ENCODE measurements around the gene ADAM19. TPM values are rescaled to one million over a fixed set of nuclear protein-coding genes. Genes with fewer than 3 reads are reported as not detected.
A peak's percentile ranks its signal among the peaks of the same experiment; 100 is the strongest.

ADAM19 gene
- total and polyA plus RNA-seq, 7 experiments from 2014 or later, result 0.10 to 410 (median 0.86) TPM

DNA sequence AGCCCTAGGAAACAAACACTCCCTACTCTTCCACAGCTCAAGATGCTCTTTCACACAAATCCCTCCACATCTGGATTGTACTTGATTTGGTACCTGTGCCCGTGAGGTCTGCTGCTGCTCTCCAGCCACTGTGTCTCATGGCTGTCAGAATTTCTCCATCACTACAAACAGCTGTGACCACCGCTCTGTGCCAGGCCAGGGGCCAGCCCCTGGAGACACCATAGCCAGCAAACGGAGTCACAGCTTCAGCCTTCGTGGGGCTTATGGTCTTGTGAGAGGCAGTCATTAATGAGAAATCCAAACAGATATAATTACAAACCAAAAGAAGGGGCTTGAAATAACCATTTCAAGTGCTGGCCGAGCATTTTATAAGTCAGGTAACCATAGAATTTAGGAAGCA lies 43.6 kb downstream of the ADAM19 start:
- H3K4me1 Mint-ChIP-seq, result peaks cover 0 to 93% (median 0%) of the 10 kb centered on the region in 7 donors
- H3K27ac Mint-ChIP-seq, result peak overlapping the region in 2 of 9 donors; percentile 38 to 65
- H3K36me3 ChIP-seq (ENCODE audit: control insufficient read depth in 2 of 3, insufficient read depth in 3 of 3, low read length in 3 of 3), result no peaks in the 10 kb centered on the region
- ATAC-seq (no peak), DNase-seq (no peak)
- no peak overlapping the region for H3K4me3 ChIP-seq (ENCODE audit: low read length)
- H3K27me3 Mint-ChIP-seq, result no peaks in the 10 kb centered on the region
- no peak overlapping the region for H3K27ac ChIP-seq (ENCODE audit: low read depth, low read length)
- no peak overlapping the region for H3K4me3 Mint-ChIP-seq
- CTCF ChIA-PET, result no interaction called here
- H3K4me1 ChIP-seq (ENCODE audit: control insufficient read depth in 2 of 2, insufficient read depth in 2 of 2, low read length in 2 of 2), result peaks cover 0 to 3% of the 10 kb centered on the region in 2 donors
- H3K9me3 ChIP-seq (ENCODE audit: control insufficient read depth in 2 of 3, low read length in 3 of 3), result no peaks in the 10 kb centered on the region
- intact Hi-C loops (cut with micrococcal nuclease), result no loop called here
- H3K36me3 Mint-ChIP-seq, result peaks cover 0 to 81% (median 0%) of the 10 kb centered on the region in 5 donors
- POLR2A ChIA-PET, result no interaction called here
- no peaks in the 10 kb centered on the region for H3K27me3 ChIP-seq (ENCODE audit: control insufficient read depth in 2 of 2, insufficient read depth in 2 of 2, low read length in 2 of 2)
- H3K9me3 Mint-ChIP-seq, result no peaks in the 10 kb centered on the region

DNA sequence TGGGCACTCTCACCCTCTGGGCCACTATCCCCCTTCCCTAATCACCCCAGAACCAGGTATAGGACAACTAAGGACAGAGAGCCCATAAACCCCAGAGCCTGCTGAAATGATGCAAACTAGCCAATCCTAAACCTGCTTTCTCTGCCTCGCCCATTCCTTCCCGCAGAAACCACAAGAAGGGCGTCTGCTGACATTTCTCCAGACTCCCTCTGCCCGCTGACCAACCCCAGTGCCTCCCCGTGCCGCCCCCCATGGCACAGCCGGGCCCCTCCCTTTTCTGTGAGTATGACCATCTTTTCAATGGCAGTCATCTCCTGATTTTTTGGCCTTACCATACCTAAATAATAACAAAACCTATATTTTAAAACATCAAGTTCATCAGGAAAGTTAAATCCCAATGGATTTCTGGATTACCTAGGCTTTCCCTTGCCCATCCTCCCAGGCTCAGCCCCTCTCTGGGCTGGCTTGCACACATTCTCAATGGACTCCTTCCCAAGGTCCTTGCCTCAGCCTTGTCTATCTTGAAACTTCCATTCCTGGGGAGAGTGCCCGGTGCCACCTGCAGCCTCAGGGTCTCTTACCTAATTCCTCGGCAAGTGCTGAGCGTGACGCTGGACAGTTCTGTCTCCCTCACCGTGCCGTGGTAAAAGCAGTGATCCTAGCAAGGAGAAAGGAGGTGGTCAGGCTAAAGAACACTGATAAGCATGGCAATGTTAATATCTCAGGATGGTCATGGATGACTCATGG lies 45.2 kb downstream of the ADAM19 start:
- ATAC-seq (no peak), DNase-seq (no peak)
- no peaks in the 10 kb centered on the region for H3K4me1 ChIP-seq (ENCODE audit: control insufficient read depth in 2 of 2, insufficient read depth in 2 of 2, low read length in 2 of 2)
- no peaks in the 10 kb centered on the region for H3K9me3 ChIP-seq (ENCODE audit: control insufficient read depth in 2 of 3, low read length in 3 of 3)
- POLR2A ChIA-PET, result no interaction called here
- Mint-ChIP-seq H3K27me3 (no peaks in the 10 kb centered on the region), H3K9me3 (no peaks in the 10 kb centered on the region), H3K4me1 (peaks cover 0 to 91% (median 0%) of the 10 kb centered on the region in 7 donors), H3K27ac (peak overlapping the region in 1 of 9 donors; percentile 60), H3K36me3 (peaks cover 0 to 75% (median 0%) of the 10 kb centered on the region in 5 donors), H3K4me3 (no peak overlapping the region)
- intact Hi-C loops (cut with micrococcal nuclease), result no loop called here
- no peak overlapping the region for H3K27ac ChIP-seq (ENCODE audit: low read depth, low read length)
- no peaks in the 10 kb centered on the region for H3K36me3 ChIP-seq (ENCODE audit: control insufficient read depth in 2 of 3, insufficient read depth in 3 of 3, low read length in 3 of 3)
- no peak overlapping the region for H3K4me3 ChIP-seq (ENCODE audit: low read length)
- H3K27me3 ChIP-seq (ENCODE audit: control insufficient read depth in 2 of 2, insufficient read depth in 2 of 2, low read length in 2 of 2), result no peaks in the 10 kb centered on the region
- CTCF ChIA-PET, result no interaction called here

DNA sequence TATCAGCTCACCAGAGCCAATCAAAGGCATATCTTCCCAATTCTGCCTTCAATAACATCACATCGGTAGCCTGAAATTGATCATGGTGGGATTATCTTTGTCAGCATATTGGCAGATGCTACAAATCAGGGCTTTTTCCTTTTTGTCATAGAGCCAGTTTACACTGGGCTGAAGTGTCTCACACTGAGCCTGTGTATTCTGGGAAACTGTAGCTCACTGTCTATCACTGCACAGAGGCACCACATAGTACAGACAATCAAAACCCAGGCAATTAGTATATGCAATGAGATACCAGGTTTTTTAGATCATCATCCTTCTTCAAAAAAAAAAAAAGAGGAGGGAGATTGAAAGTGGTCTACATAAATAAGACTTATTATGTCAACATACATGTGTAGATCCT lies 46.6 kb downstream of the ADAM19 start:
- DNase-seq, result no peak
- H3K36me3 ChIP-seq (ENCODE audit: control insufficient read depth in 2 of 3, insufficient read depth in 3 of 3, low read length in 3 of 3), result no peaks in the 10 kb centered on the region
- H3K27ac ChIP-seq (ENCODE audit: low read depth, low read length), result no peak overlapping the region
- H3K9me3 ChIP-seq (ENCODE audit: control insufficient read depth in 2 of 3, low read length in 3 of 3), result no peaks in the 10 kb centered on the region
- Mint-ChIP-seq H3K4me1 (peaks cover 0 to 88% (median 0%) of the 10 kb centered on the region in 7 donors), H3K9me3 (no peaks in the 10 kb centered on the region), H3K4me3 (no peak overlapping the region), H3K27me3 (no peaks in the 10 kb centered on the region), H3K27ac (peak overlapping the region in 1 of 9 donors; percentile 34), H3K36me3 (peaks cover 0 to 68% (median 0%) of the 10 kb centered on the region in 5 donors)
- ChIA-PET POLR2A (no interaction called here), CTCF (no interaction called here)
- H3K27me3 ChIP-seq (ENCODE audit: control insufficient read depth in 2 of 2, insufficient read depth in 2 of 2, low read length in 2 of 2), result no peaks in the 10 kb centered on the region
- intact Hi-C loops (cut with micrococcal nuclease), result no loop called here
- ATAC-seq, result no peak
- no peaks in the 10 kb centered on the region for H3K4me1 ChIP-seq (ENCODE audit: control insufficient read depth in 2 of 2, insufficient read depth in 2 of 2, low read length in 2 of 2)
- no peak overlapping the region for H3K4me3 ChIP-seq (ENCODE audit: low read length)

DNA sequence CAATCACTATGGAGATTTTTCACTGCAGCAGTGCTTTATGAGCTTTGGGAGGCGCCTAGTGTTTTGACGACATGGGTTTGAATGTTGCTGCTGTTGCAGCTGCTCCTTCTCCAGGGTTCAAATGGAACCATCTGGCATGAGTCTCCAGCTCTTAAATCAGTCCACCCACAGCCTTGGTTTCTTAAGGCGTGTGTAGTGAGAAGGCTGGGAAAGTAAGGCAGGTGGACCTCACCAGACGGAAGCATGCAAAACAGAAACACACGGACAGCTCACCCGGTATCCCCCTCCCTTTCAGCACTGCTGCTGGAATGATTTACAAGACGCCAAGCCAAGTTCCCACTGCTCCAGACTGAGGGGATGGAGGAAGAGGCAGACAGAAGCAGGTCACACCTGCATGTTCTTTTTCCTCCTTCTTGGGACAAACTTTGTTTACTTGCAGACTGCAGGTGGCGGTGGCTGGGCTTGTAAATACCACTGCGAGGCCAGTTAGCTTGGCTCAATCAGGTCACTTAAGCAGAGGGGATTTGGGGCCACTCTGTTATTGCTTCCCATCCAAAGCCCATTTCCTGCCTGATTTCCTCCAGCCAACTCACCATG lies 47.4 kb downstream of the ADAM19 start:
- no peaks in the 10 kb centered on the region for H3K9me3 Mint-ChIP-seq
- no peaks in the 10 kb centered on the region for H3K36me3 ChIP-seq (ENCODE audit: control insufficient read depth in 2 of 3, insufficient read depth in 3 of 3, low read length in 3 of 3)
- CTCF ChIA-PET, result no interaction called here
- no peaks in the 10 kb centered on the region for H3K27me3 ChIP-seq (ENCODE audit: control insufficient read depth in 2 of 2, insufficient read depth in 2 of 2, low read length in 2 of 2)
- H3K27ac ChIP-seq (ENCODE audit: low read depth, low read length), result no peak overlapping the region
- H3K4me3 Mint-ChIP-seq, result no peak overlapping the region
- no peaks in the 10 kb centered on the region for H3K9me3 ChIP-seq (ENCODE audit: control insufficient read depth in 2 of 3, low read length in 3 of 3)
- ATAC-seq (no peak), DNase-seq (no peak)
- H3K4me3 ChIP-seq (ENCODE audit: low read length), result no peak overlapping the region
- H3K4me1 Mint-ChIP-seq, result peaks cover 0 to 92% (median 0%) of the 10 kb centered on the region in 7 donors
- POLR2A ChIA-PET, result no interaction called here
- peak overlapping the region in 1 of 9 donors; percentile 65 for H3K27ac Mint-ChIP-seq
- no peaks in the 10 kb centered on the region for H3K4me1 ChIP-seq (ENCODE audit: control insufficient read depth in 2 of 2, insufficient read depth in 2 of 2, low read length in 2 of 2)
- no peaks in the 10 kb centered on the region for H3K27me3 Mint-ChIP-seq
- intact Hi-C loops (cut with micrococcal nuclease), result no loop called here
- H3K36me3 Mint-ChIP-seq, result peaks cover 0 to 75% (median 0%) of the 10 kb centered on the region in 5 donors

DNA sequence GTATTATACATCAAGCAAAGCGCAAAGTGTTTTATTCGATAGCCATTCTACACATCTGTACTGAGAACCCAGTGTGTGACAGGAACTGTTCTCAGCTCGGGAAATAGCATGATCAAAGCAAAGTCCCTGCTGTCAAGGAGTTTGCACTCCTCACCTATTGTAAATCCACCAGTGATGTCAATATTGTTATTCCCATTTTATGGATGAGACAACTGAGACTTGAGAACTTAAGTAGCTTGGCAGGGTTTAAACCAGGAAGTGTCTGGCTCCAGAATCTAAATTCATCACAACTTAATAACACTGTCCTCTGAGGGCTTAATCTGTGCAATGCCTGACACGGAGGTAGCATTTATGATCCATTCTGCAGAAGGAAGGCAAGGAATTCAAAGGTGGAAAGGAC lies 50.7 kb downstream of the ADAM19 start:
- Mint-ChIP-seq H3K27me3 (no peaks in the 10 kb centered on the region), H3K36me3 (peaks cover 0 to 63% (median 0%) of the 10 kb centered on the region in 5 donors), H3K4me1 (peaks cover 0 to 84% (median 0%) of the 10 kb centered on the region in 7 donors)

DNA sequence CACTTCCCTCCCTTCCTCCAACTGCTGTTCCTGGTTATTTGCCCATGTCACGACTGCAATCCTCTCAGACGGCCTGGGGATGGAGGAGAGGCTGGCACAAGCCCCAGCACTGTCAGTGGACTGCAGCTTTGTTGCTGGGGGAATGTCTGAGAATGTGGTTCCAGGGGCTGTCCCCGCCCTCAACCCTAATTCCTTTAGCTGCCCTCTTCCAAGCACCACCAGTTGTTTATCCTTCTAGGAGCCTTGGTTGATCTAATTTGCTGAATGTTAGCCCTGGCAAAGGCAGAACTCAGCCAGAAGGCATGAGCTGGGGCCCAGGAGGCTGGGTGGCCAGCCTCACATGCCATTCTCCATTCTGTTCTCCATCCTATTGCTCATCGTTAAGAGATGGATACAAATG lies 51.6 kb downstream of the ADAM19 start:
- H3K9me3 ChIP-seq (ENCODE audit: control insufficient read depth in 2 of 3, low read length in 3 of 3), result no peaks in the 10 kb centered on the region
- Mint-ChIP-seq H3K9me3 (no peaks in the 10 kb centered on the region), H3K36me3 (peaks cover 0 to 55% (median 0%) of the 10 kb centered on the region in 5 donors), H3K4me1 (peaks cover 0 to 79% (median 0%) of the 10 kb centered on the region in 7 donors), H3K4me3 (no peak overlapping the region), H3K27me3 (no peaks in the 10 kb centered on the region), H3K27ac (peak overlapping the region in 1 of 9 donors; percentile 70)
- ATAC-seq (no peak), DNase-seq (no peak)
- CTCF ChIA-PET, result no interaction called here
- H3K4me3 ChIP-seq (ENCODE audit: low read length), result no peak overlapping the region
- no peaks in the 10 kb centered on the region for H3K4me1 ChIP-seq (ENCODE audit: control insufficient read depth in 2 of 2, insufficient read depth in 2 of 2, low read length in 2 of 2)
- H3K27ac ChIP-seq (ENCODE audit: low read depth, low read length), result no peak overlapping the region
- intact Hi-C loops (cut with micrococcal nuclease), result no loop called here
- no peaks in the 10 kb centered on the region for H3K27me3 ChIP-seq (ENCODE audit: control insufficient read depth in 2 of 2, insufficient read depth in 2 of 2, low read length in 2 of 2)
- POLR2A ChIA-PET, result no interaction called here
- H3K36me3 ChIP-seq (ENCODE audit: control insufficient read depth in 2 of 3, insufficient read depth in 3 of 3, low read length in 3 of 3), result no peaks in the 10 kb centered on the region

More for the DNA sequence above, 50.7 kb downstream of the ADAM19 start:
- Histone ChIP-seq H3K27me3 (ENCODE audit: control insufficient read depth in 2 of 2, insufficient read depth in 2 of 2, low read length in 2 of 2) (no peaks in the 10 kb centered on the region), H3K9me3 (ENCODE audit: control insufficient read depth in 2 of 3, low read length in 3 of 3) (no peaks in the 10 kb centered on the region), H3K27ac (ENCODE audit: low read depth, low read length) (no peak overlapping the region), H3K4me3 (ENCODE audit: low read length) (no peak overlapping the region), H3K4me1 (ENCODE audit: control insufficient read depth in 2 of 2, insufficient read depth in 2 of 2, low read length in 2 of 2) (no peaks in the 10 kb centered on the region), H3K36me3 (ENCODE audit: control insufficient read depth in 2 of 3, insufficient read depth in 3 of 3, low read length in 3 of 3) (no peaks in the 10 kb centered on the region)
- CTCF ChIA-PET, result no interaction called here
- intact Hi-C loops (cut with micrococcal nuclease), result no loop called here
- ATAC-seq (no peak), DNase-seq (no peak)
- H3K27ac Mint-ChIP-seq, result peak overlapping the region in 1 of 9 donors; percentile 39
- POLR2A ChIA-PET, result interaction anchor here (0.7 kb wide), 1 partner anchor 43 kb away, joined by 3 read pairs; no protein-coding TSS in a partner anchor
- no peaks in the 10 kb centered on the region for H3K9me3 Mint-ChIP-seq
- H3K4me3 Mint-ChIP-seq, result no peak overlapping the region

DNA sequence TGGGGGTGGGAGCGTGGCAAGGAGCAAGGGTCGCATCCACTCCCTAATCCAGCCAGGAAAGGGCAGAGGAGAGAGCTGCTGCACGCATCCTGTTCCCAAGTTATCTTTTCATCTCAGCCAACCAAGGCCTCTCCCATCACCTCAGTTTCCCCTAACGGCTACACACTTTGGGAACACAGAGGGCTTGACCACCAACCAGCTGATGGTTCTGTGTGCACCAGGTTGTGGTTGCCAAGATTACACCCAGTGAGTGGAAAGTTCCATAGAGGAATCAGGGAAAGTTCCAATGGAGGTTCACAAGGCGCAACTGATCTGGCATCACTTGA lies 53.9 kb downstream of the ADAM19 start:
- H3K27ac Mint-ChIP-seq, result peak overlapping the region in 1 of 9 donors; percentile 66
- H3K36me3 Mint-ChIP-seq, result peaks cover 0 to 51% (median 0%) of the 10 kb centered on the region in 5 donors
- peak overlapping the region in 1 of 10 donors; percentile 39 for H3K4me3 Mint-ChIP-seq
- no peaks in the 10 kb centered on the region for H3K4me1 ChIP-seq (ENCODE audit: control insufficient read depth in 2 of 2, insufficient read depth in 2 of 2, low read length in 2 of 2)
- POLR2A ChIA-PET, result no interaction called here
- H3K27ac ChIP-seq (ENCODE audit: low read depth, low read length), result no peak overlapping the region
- peaks cover 0 to 6% (median 0%) of the 10 kb centered on the region in 3 experiments for H3K36me3 ChIP-seq (ENCODE audit: control insufficient read depth in 2 of 3, insufficient read depth in 3 of 3, low read length in 3 of 3)
- peaks cover 0 to 72% (median 0%) of the 10 kb centered on the region in 7 donors for H3K4me1 Mint-ChIP-seq
- no peaks in the 10 kb centered on the region for H3K27me3 Mint-ChIP-seq
- ATAC-seq (no peak), DNase-seq (no peak)
- intact Hi-C loops (cut with micrococcal nuclease), result no loop called here
- H3K4me3 ChIP-seq (ENCODE audit: low read length), result no peak overlapping the region
- no peaks in the 10 kb centered on the region for H3K27me3 ChIP-seq (ENCODE audit: control insufficient read depth in 2 of 2, insufficient read depth in 2 of 2, low read length in 2 of 2)
- CTCF ChIA-PET, result no interaction called here
- no peaks in the 10 kb centered on the region for H3K9me3 ChIP-seq (ENCODE audit: control insufficient read depth in 2 of 3, low read length in 3 of 3)
- H3K9me3 Mint-ChIP-seq, result no peaks in the 10 kb centered on the region
